Mesothelial cell of epicardium (in vitro differentiated cells): ENCODE results near the gene HHIP. TPM values are rescaled to one million over a fixed set of nuclear protein-coding genes. Genes with fewer than 3 reads are reported as not detected.

ENCODE experiments used
- DNase-seq, 2 experiments: peaks; one replicate each; pipeline ENCODE4 v3.0.0; 2021; ENCODE audit warnings: low spot score in 2 of 2; ENCODE audit not compliant: unreplicated experiment in 2 of 2
- H3K27ac Mint-ChIP-seq: 2 replicates; pipeline ENCODE4 v1.8.0; 2021; ENCODE audit warnings: mixed read lengths
- H3K27me3 Mint-ChIP-seq: 2 replicates; pipeline ENCODE4 v1.8.0; 2021; ENCODE audit warnings: low read depth, mixed read lengths
- H3K36me3 Mint-ChIP-seq: 2 replicates; pipeline ENCODE4 v1.8.0; 2021; ENCODE audit warnings: mixed read lengths
- H3K4me1 Mint-ChIP-seq: 2 replicates; pipeline ENCODE4 v1.8.0; 2021; ENCODE audit warnings: mixed read lengths
- H3K4me3 Mint-ChIP-seq: 2 replicates; pipeline ENCODE4 v1.8.0; 2021; ENCODE audit warnings: mild to moderate bottlenecking, moderate library complexity, mixed read lengths
- H3K9me3 Mint-ChIP-seq: 2 replicates; pipeline ENCODE4 v1.8.0; 2021; ENCODE audit warnings: mixed read lengths
- CTCF ChIP-seq: fragments of 200-600 bp; sonication (generic); IDR thresholded peaks from one replicate; pipeline ENCODE4 v1.5.0; 2021; ENCODE audit warnings: antibody characterized with exemption; ENCODE audit not compliant: unreplicated experiment
- total RNA-seq: library from RNA; stranded (reverse); gene quantifications from 3 replicates; pipeline ENCODE4 v1.2.1, GENCODE V29; 2021

HHIP gene
- total RNA-seq, 1 donor from 2014 or later: 4.0 TPM

- no peak for DNase-seq
- Mint-ChIP-seq H3K36me3 (no peaks in the 10 kb centered on the region), H3K27me3 (peaks cover 10% of the 10 kb centered on the region), H3K27ac (no peak overlapping the region), H3K4me3 (no peak overlapping the region), H3K9me3 (no peaks in the 10 kb centered on the region), H3K4me1 (peaks cover 27% of the 10 kb centered on the region)
- no peak for TF ChIP-seq CTCF
Measured at GRCh38 chr4:144709159-144709558, 63.2 kb downstream of the HHIP start.

- no peaks in the 10 kb centered on the region for H3K36me3 Mint-ChIP-seq
- DNase-seq: no peak
- H3K4me1 Mint-ChIP-seq: peaks cover 19% of the 10 kb centered on the region
- H3K27ac Mint-ChIP-seq: no peak overlapping the region
- H3K9me3 Mint-ChIP-seq: no peaks in the 10 kb centered on the region
- TF ChIP-seq CTCF: no peak
- no peak overlapping the region for H3K4me3 Mint-ChIP-seq
- peaks cover 10% of the 10 kb centered on the region for H3K27me3 Mint-ChIP-seq
Measured at GRCh38 chr4:144709793-144710525, 64.0 kb downstream of the HHIP start.

- peaks cover 14% of the 10 kb centered on the region for H3K4me1 Mint-ChIP-seq
- no peaks in the 10 kb centered on the region for H3K36me3 Mint-ChIP-seq
- no peak for DNase-seq
- H3K27ac Mint-ChIP-seq: no peak overlapping the region
- TF ChIP-seq CTCF: no peak
- H3K4me3 Mint-ChIP-seq: no peak overlapping the region
- no peaks in the 10 kb centered on the region for H3K9me3 Mint-ChIP-seq
- H3K27me3 Mint-ChIP-seq: peaks cover 10% of the 10 kb centered on the region
Measured at GRCh38 chr4:144710526-144710912, 64.6 kb downstream of the HHIP start.

- Mint-ChIP-seq H3K9me3 (no peaks in the 10 kb centered on the region), H3K4me1 (peaks cover 4% of the 10 kb centered on the region), H3K27ac (no peak overlapping the region), H3K4me3 (no peak overlapping the region), H3K36me3 (no peaks in the 10 kb centered on the region), H3K27me3 (peaks cover 8% of the 10 kb centered on the region)
- no peak for DNase-seq
- TF ChIP-seq CTCF: no peak
Measured at GRCh38 chr4:144711700-144712456, 65.9 kb downstream of the HHIP start.

GRCh38 chr4:144712775-144713174 is 66.8 kb downstream of the HHIP start:
- no peak for TF ChIP-seq CTCF
- Mint-ChIP-seq H3K9me3 (no peaks in the 10 kb centered on the region), H3K36me3 (no peaks in the 10 kb centered on the region), H3K4me1 (peaks cover 4% of the 10 kb centered on the region), H3K4me3 (no peak overlapping the region), H3K27ac (no peak overlapping the region), H3K27me3 (peaks cover 7% of the 10 kb centered on the region)
- no peak for DNase-seq
